ACC112 (cell line): ENCODE data around the gene BLMH.

Source experiments
- H2AFZ ChIP-seq: fragments of 200-600 bp; sonication (generic); one replicate; pipeline ENCODE4 v1.6.0; 2017; ENCODE audit warnings: antibody characterized with exemption, low read length; ENCODE audit not compliant: unreplicated experiment
- H3K27ac ChIP-seq: fragments of 200-600 bp; sonication (generic); 2 replicates; pipeline ENCODE4 v1.5.1; 2014; ENCODE audit warnings: low read depth, mild to moderate bottlenecking, antibody characterized with exemption, low read length, moderate library complexity
- H3K27me3 ChIP-seq: fragments of 200-600 bp; sonication (generic); 2 replicates; pipeline ENCODE4 v1.6.1; 2014; ENCODE audit warnings: mild to moderate bottlenecking, antibody characterized with exemption, low read length, moderate library complexity, mixed read lengths; ENCODE audit not compliant: insufficient read depth
- H3K36me3 ChIP-seq: fragments of 200-600 bp; sonication (generic); 2 replicates; pipeline ENCODE4 v1.6.1; 2016; ENCODE audit warnings: mild to moderate bottlenecking, antibody characterized with exemption, low read length, moderate library complexity, mixed read lengths; ENCODE audit not compliant: insufficient read depth
- H3K4me1 ChIP-seq: fragments of 200-600 bp; sonication (generic); one replicate; pipeline ENCODE4 v1.6.1; 2016; ENCODE audit warnings: low read length, mixed read lengths; ENCODE audit not compliant: insufficient read depth, unreplicated experiment, control insufficient read depth
- H3K4me3 ChIP-seq: fragments of 200-600 bp; sonication (generic); 2 replicates; pipeline ENCODE4 v1.5.1; 2014; ENCODE audit warnings: mild to moderate bottlenecking, low read depth, low read length
- H3K79me2 ChIP-seq: fragments of 200-600 bp; sonication (generic); one replicate; pipeline ENCODE4 v1.6.0; 2016; ENCODE audit warnings: low read length; ENCODE audit not compliant: control insufficient read depth, unreplicated experiment, insufficient read depth

The BLMH gene

DNA sequence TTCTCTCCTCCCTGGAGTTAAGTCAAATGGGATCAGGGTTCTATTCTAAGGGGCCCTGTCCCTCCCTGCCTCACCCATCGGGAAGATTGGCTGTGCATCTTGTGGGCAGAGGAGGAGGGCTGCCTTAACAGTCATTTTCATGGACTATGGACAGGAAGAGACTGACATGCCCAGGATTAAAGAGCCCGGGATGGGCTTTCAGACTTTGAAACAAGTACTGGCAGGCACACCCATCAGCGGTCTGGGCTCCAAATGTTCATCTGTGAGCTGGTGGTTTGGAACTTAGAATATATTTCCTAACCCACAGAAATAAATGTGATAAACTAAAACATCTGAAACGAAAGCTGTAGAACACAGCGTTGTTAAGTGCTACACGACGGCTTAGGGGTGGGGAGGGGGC lies 62.7 kb downstream of the BLMH start:
- Histone ChIP-seq H3K27ac (no peak overlapping the region), H3K4me1 (no peaks in the 10 kb centered on the region), H3K79me2 (no peaks in the 10 kb centered on the region), H2AFZ (no peak overlapping the region), H3K36me3 (no peaks in the 10 kb centered on the region), H3K27me3 (peaks cover 40% of the 10 kb centered on the region), H3K4me3 (no peak overlapping the region)

DNA sequence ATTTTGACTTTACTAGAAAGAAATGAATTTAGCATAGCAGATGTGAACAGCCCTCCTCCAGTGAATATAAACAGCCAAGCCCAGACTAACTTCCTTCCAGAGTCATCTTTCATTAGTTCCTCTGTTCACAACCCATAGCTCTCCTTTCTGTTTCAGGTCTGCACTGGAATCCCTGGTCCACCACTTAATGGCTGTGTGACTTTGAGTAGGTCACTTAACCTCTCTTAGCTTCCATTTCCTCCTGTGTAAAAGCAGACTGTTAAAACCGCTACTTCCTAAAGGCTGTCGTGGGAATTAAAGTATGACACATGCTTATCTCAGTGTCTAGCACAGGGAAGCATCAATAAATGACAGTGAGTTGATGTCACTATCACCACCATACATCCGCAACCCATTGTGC lies 63.7 kb downstream of the BLMH start:
- Histone ChIP-seq H3K4me3 (no peak overlapping the region), H3K36me3 (no peaks in the 10 kb centered on the region), H3K79me2 (no peaks in the 10 kb centered on the region), H2AFZ (no peak overlapping the region), H3K27me3 (peaks cover 30% of the 10 kb centered on the region), H3K27ac (no peak overlapping the region), H3K4me1 (no peaks in the 10 kb centered on the region)

DNA sequence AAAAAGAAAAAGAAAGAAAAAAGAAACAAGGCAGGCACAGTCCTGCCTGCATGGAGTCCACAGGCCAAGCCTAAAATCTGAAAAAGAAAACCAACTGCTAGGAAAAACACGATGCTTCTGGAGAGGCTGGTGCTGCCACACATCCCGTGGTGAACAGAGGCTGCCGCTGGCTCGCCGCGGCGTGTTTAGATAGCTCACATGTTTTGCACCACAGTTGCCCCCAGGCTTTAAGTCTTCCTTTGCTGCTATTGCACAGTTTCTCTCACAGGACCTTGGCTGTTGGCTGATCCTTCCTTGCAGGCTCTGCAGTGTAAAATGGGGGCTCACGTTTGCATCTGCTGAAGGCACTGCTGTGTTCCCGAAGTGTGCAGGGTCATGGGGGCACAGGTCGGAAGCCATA lies 64.9 kb downstream of the BLMH start:
- H3K27ac ChIP-seq: no peak overlapping the region
- peaks cover 27% of the 10 kb centered on the region for H3K27me3 ChIP-seq
- H3K4me1 ChIP-seq: no peaks in the 10 kb centered on the region
- no peak overlapping the region for H3K4me3 ChIP-seq
- no peak overlapping the region for H2AFZ ChIP-seq
- no peaks in the 10 kb centered on the region for H3K36me3 ChIP-seq
- no peaks in the 10 kb centered on the region for H3K79me2 ChIP-seq

GRCh38 chr17:30225919-30226553 lies 65.7 kb downstream of the BLMH start:
- no peak overlapping the region for H2AFZ ChIP-seq
- H3K36me3 ChIP-seq: no peaks in the 10 kb centered on the region
- H3K4me3 ChIP-seq: no peak overlapping the region
- peaks cover 29% of the 10 kb centered on the region for H3K27me3 ChIP-seq
- H3K79me2 ChIP-seq: no peaks in the 10 kb centered on the region
- H3K27ac ChIP-seq: no peak overlapping the region
- H3K4me1 ChIP-seq: no peaks in the 10 kb centered on the region

DNA sequence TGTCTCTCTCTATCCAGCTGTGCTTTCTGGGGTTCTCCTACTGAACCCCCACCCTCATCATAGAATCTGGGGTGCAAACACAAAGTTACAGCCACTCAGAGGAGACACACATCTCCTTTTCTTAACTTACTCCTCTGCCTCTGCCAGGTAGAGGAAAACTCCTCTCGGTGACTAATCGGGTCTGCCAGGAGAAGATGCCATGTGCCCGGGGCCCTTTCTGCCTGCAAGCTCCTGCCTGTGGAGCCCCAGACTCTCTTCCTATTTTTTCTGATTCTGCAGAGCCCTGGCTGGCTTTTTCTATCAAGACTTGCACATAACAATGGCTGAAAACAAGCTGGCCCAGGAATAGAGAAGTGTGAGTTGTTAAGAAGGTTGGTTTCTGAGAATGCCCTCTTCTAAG lies 66.6 kb downstream of the BLMH start:
- H3K27me3 ChIP-seq: peaks cover 24% of the 10 kb centered on the region
- no peak overlapping the region for H3K27ac ChIP-seq
- no peak overlapping the region for H2AFZ ChIP-seq
- H3K4me3 ChIP-seq: no peak overlapping the region
- H3K4me1 ChIP-seq: no peaks in the 10 kb centered on the region
- H3K79me2 ChIP-seq: no peaks in the 10 kb centered on the region
- H3K36me3 ChIP-seq: no peaks in the 10 kb centered on the region

DNA sequence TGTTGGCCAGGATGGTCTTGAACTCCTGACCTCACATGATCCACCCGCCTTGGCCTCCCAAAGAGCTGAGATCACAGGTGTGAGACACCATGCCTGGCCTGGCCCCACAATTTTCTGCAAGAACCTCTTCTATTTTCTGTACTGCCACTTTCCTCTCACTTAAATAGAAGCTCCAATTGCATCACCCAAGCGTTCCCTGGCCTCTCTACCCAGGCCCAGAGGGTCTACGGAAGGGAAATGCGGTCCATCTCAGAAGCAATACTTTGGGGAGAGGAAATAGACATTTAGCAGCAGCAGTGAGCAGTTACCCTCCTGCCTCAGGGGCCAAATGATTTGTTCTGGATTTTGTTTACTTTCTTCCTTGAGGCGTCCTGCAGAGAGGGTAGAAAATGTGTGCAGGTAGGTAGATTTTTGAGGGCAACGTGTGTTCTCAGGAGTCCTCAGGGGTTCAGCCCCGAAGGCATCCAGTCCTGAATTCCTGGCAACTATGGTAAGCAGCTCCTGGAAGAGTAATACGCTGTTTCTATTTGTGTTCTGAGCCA lies 67.3 kb downstream of the BLMH start:
- Histone ChIP-seq H2AFZ (no peak overlapping the region), H3K27ac (no peak overlapping the region), H3K36me3 (no peaks in the 10 kb centered on the region), H3K4me3 (no peak overlapping the region), H3K79me2 (no peaks in the 10 kb centered on the region), H3K27me3 (peaks cover 23% of the 10 kb centered on the region), H3K4me1 (no peaks in the 10 kb centered on the region)

GRCh38 chr17:30222721-30223175 lies 69.0 kb downstream of the BLMH start:
- Histone ChIP-seq H3K4me1 (no peaks in the 10 kb centered on the region), H3K27me3 (peaks cover 13% of the 10 kb centered on the region; the same call in 1 of the 2 replicates), H3K4me3 (no peak overlapping the region), H2AFZ (no peak overlapping the region), H3K36me3 (no peaks in the 10 kb centered on the region), H3K79me2 (no peaks in the 10 kb centered on the region), H3K27ac (no peak overlapping the region)

DNA sequence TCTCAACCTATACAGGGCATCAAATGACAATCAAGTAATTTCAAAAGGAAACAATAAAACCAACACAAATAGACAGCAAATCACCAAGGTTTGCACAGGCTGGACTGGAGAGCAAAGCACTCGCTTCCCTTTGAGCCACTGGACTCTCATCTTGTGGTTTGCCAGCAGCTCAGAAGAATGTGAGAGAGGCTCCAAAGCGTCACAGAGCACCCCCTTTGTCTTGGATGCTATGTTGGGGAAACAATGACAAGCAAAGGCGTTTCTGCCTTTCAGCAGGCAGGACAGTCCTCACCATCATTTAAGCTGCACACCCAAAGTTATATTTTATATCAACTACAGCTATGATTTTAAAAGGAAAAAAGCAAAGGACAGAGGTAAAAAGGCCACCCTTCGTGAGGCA lies 69.5 kb downstream of the BLMH start:
- Histone ChIP-seq H3K36me3 (no peaks in the 10 kb centered on the region), H3K79me2 (no peaks in the 10 kb centered on the region), H3K27me3 (peaks cover 13% of the 10 kb centered on the region; the same call in 1 of the 2 replicates), H3K27ac (no peak overlapping the region), H3K4me1 (no peaks in the 10 kb centered on the region), H3K4me3 (no peak overlapping the region), H2AFZ (no peak overlapping the region)

DNA sequence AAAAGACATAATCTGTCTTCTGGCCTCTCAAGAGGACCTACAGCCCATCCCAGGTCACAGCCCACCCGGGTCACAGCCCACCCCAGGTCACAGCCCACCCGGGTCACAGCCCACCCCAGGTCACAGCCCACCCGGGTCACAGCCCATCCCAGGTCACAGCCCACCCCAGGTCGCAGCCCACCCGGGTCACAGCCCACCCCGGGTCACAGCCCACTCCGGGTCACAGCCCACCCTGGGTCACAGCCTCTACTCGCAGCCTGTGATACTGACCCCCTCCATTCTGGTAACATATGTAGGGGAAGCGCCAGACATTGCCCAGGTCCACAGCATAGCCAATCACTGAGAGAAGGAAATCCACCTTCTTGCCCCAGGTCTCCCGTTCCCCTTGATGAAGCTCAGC lies 70.4 kb downstream of the BLMH start:
- H2AFZ ChIP-seq: no peak overlapping the region
- no peaks in the 10 kb centered on the region for H3K4me1 ChIP-seq
- no peaks in the 10 kb centered on the region for H3K36me3 ChIP-seq
- no peak overlapping the region for H3K4me3 ChIP-seq
- no peaks in the 10 kb centered on the region for H3K79me2 ChIP-seq
- peaks cover 13% of the 10 kb centered on the region; the same call in 1 of the 2 replicates for H3K27me3 ChIP-seq
- no peak overlapping the region for H3K27ac ChIP-seq

DNA sequence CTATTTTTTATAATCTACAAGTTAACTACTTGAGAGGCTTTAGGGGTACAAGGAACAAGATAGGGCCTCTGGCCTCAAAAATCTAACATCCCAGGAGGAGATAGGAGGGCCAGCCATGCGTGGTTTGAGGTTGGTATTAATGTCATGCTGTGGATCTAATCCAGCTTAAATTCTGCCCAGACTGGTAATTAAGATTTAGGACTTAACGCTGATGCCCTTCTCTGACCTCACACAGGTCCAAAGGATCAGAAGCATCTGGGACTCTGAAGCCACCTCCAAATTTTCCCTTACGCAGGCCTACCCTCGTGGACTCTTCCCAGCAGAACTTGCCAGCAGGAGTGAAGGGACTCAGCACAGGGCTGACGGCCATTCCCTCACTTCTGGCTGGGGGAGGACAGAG lies 71.3 kb downstream of the BLMH start:
- peaks cover 9% of the 10 kb centered on the region; the same call in 1 of the 2 replicates for H3K27me3 ChIP-seq
- H3K27ac ChIP-seq: no peak overlapping the region
- H3K4me3 ChIP-seq: no peak overlapping the region
- no peaks in the 10 kb centered on the region for H3K79me2 ChIP-seq
- no peaks in the 10 kb centered on the region for H3K4me1 ChIP-seq
- no peaks in the 10 kb centered on the region for H3K36me3 ChIP-seq
- no peak overlapping the region for H2AFZ ChIP-seq

DNA sequence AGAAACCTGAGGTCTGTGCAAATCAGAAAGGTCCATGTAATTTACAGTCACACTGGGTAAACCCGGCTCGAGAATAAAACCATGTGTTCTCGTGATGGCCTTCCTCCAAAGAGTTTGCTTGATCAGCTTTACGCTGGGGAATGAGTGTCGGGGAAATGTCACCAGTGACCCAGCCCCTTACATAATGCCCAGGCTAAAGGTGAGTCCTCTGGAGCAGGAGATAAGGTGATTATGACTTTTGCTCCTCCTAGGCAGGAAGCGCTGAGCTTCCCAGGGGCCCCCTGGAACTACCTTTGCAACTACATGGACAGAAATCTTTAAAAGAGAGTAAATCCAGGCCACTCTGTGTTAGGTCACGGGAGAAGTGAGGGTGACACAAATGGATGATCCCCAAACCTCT lies 71.9 kb downstream of the BLMH start:
- Histone ChIP-seq H2AFZ (no peak overlapping the region), H3K27ac (no peak overlapping the region), H3K79me2 (no peaks in the 10 kb centered on the region), H3K4me3 (no peak overlapping the region), H3K27me3 (peaks cover 7% of the 10 kb centered on the region; the same call in 1 of the 2 replicates), H3K36me3 (no peaks in the 10 kb centered on the region), H3K4me1 (no peaks in the 10 kb centered on the region)
